Nephron (organoid): Measurements from ENCODE around the gene WBP1.

Source experiments
- H3K27ac Mint-ChIP-seq, 3 experiments: 2 replicates each; pipeline ENCODE4 v1.8.0; 2020; ENCODE audit warnings: mixed read lengths in 3 of 3, mild to moderate bottlenecking in 2 of 3, moderate library complexity in 1 of 3
- H3K27me3 Mint-ChIP-seq: 2 replicates; pipeline ENCODE4 v1.8.0; 2021; ENCODE audit warnings: low read depth, mild to moderate bottlenecking, moderate library complexity, mixed read lengths
- H3K36me3 Mint-ChIP-seq: 2 replicates; pipeline ENCODE4 v1.8.0; 2020; ENCODE audit warnings: low read depth, mixed read lengths
- H3K4me1 Mint-ChIP-seq: 2 replicates; pipeline ENCODE4 v1.8.0; 2020; ENCODE audit warnings: mixed read lengths
- H3K4me3 Mint-ChIP-seq, 3 experiments: 2 replicates each; pipeline ENCODE4 v1.8.0; 2020; ENCODE audit warnings: mild to moderate bottlenecking in 3 of 3, mixed read lengths in 3 of 3, moderate library complexity in 2 of 3
- H3K9me3 Mint-ChIP-seq: 2 replicates; pipeline ENCODE4 v1.8.0; 2020; ENCODE audit warnings: mixed read lengths
- TF ChIP-seq, protein P1 (sequence below), 3 experiments: fragments of 200-600 bp; sonication (generic); IDR thresholded peaks; one replicate each; pipeline ENCODE4 v1.5.0; 2021; ENCODE audit warnings: antibody characterized with exemption in 3 of 3; ENCODE audit not compliant: unreplicated experiment in 3 of 3

Gene WBP1

DNA sequence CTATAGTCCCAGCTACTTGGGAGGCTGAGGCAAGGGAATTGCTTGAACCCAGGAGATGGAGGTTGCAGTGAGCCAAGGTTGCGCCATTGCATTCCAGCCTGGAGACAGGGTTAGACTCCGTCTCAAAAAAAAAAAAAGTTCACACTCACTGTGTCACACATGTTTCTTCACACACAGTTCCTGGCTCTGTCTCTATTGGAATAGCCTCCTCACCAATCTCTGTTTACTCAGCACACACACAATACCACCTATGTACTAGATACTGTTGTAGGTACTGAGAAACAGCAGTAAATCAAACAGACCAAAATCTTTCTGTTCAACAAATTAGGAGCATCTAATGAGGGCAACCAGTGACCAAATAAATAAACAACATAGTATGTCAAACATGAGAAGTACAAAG, 27.9 kb downstream of the WBP1 start:
- no peaks in the 10 kb centered on the region for H3K27me3 Mint-ChIP-seq
- H3K4me3 Mint-ChIP-seq: no peak overlapping the region
- TF ChIP-seq, protein P1, sequence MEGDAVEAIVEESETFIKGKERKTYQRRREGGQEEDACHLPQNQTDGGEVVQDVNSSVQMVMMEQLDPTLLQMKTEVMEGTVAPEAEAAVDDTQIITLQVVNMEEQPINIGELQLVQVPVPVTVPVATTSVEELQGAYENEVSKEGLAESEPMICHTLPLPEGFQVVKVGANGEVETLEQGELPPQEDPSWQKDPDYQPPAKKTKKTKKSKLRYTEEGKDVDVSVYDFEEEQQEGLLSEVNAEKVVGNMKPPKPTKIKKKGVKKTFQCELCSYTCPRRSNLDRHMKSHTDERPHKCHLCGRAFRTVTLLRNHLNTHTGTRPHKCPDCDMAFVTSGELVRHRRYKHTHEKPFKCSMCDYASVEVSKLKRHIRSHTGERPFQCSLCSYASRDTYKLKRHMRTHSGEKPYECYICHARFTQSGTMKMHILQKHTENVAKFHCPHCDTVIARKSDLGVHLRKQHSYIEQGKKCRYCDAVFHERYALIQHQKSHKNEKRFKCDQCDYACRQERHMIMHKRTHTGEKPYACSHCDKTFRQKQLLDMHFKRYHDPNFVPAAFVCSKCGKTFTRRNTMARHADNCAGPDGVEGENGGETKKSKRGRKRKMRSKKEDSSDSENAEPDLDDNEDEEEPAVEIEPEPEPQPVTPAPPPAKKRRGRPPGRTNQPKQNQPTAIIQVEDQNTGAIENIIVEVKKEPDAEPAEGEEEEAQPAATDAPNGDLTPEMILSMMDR (IDR thresholded peaks at IDR 0.05; ENCODE audit: unreplicated experiment in 3 of 3): no peak
- H3K27ac Mint-ChIP-seq: no peak overlapping the region
- H3K4me1 Mint-ChIP-seq: peaks cover 11% of the 10 kb centered on the region
- H3K36me3 Mint-ChIP-seq: peaks cover 34% of the 10 kb centered on the region
- H3K9me3 Mint-ChIP-seq: no peaks in the 10 kb centered on the region

DNA sequence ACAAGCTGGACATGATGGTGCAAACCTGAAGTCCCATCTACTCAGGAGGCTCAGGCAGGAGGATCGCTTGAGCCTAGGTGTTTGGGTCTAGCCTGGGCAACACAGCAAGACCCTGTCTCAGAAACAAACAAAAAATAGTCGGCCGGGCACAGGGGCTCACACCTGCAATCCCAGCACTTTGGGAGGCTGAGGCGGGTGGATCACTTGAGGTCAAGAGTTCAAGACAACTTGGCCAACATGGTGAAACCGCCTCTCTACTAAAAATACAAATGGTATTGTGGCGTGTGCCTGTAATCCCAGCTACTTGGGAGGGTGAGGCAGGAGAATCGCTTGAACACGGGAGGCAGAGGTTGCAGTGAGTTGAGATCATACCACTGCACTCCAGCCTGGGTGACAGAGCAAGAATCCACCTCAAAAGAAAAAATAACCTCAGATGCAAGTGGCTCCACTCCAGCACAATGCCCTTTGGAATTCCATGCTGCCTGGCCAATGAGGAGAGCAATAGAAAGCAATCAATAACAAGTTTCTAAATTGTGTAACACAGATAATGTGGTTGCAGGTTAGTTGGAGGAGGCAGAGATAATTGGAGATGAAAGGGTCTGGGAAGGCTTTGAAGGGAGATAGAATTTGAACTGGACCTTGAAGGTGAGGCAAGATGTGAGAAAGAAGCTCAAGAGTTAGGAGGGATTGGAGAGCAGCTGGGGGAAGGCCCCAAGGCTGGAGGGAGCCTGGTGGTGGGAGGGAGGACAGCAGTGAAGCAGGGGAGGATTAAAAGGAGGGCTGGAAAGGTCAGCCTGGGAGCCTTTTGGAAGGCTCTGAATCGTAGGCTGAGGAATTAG, 30.6 kb downstream of the WBP1 start:
- TF ChIP-seq, protein P1 (IDR thresholded peaks at IDR 0.05; ENCODE audit: unreplicated experiment in 3 of 3): no peak
- no peaks in the 10 kb centered on the region for H3K9me3 Mint-ChIP-seq
- H3K36me3 Mint-ChIP-seq: peaks cover 51% of the 10 kb centered on the region
- no peak overlapping the region for H3K4me3 Mint-ChIP-seq
- H3K27ac Mint-ChIP-seq: peak overlapping the region in 1 of 3 experiments; percentile 1
- H3K27me3 Mint-ChIP-seq: no peaks in the 10 kb centered on the region
- H3K4me1 Mint-ChIP-seq: no peaks in the 10 kb centered on the region

DNA sequence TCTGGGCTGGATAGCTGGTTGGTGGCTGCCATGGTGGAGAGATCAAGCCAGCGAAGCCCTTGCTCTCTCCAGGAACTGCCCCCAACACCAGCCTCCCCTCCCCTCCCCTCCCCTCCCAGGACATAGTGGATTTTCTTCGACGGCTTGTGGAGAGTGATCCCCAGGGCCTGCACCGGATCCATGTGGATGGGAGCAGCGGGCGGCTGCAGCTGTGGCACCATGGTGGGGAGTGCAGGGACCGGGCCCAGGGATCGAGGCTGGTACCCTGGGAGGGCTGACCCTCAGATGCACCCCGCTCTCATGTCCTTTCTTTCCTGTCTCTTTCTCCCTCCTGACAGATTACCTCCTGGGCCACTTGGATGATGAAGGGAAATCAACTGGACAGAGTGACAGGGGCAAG, 31.7 kb downstream of the WBP1 start:
- Mint-ChIP-seq H3K27me3 (peaks cover 3% of the 10 kb centered on the region), H3K27ac (no peak overlapping the region), H3K9me3 (no peaks in the 10 kb centered on the region), H3K4me1 (no peaks in the 10 kb centered on the region), H3K4me3 (no peak overlapping the region), H3K36me3 (peaks cover 58% of the 10 kb centered on the region)
- TF ChIP-seq, protein P1 (IDR thresholded peaks at IDR 0.05; ENCODE audit: unreplicated experiment in 3 of 3): no peak

DNA sequence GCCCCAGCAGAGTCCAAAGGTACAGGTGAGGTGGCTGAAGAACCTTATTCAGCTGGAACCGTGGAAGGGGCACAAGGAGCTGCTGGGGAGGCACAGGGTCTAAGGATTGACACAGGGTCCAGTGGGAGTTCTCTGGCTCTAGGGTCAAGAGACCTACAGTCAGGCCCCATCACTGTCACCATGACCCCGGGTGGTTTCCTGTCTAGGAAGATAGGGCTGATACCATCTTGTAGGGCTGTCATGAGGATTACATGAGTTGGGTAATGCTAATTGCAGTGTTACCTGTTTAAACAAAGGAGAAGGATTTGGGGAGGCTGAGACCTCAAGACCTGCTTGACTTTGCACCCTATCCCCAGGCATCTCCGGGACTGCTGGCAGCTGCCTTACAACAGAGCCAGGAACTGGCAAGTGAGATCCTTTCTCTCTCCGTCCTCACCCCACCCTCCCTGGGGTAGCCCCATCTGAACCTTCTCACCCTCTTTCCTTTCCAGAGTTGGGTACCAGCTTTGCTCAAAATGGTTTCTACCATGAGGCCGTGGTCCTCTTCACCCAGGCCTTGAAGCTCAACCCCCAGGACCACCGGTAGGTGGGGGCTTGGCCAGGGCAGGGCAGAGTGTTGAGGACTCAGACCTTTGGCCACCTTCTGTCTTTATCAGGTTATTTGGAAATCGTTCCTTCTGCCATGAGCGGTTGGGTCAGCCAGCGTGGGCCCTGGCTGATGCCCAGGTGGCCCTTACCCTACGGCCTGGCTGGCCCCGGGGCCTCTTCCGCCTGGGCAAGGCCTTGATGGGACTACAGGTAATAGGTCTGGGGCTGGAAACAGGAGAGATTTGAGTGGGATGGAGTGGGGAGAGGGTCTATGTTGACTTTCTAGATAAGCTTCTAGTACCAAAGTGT, 33.7 kb downstream of the WBP1 start:
- Mint-ChIP-seq H3K4me3 (no peak overlapping the region), H3K27ac (no peak overlapping the region), H3K27me3 (peaks cover 23% of the 10 kb centered on the region), H3K4me1 (no peaks in the 10 kb centered on the region), H3K9me3 (no peaks in the 10 kb centered on the region), H3K36me3 (peaks cover 61% of the 10 kb centered on the region)
- TF ChIP-seq, protein P1 (IDR thresholded peaks at IDR 0.05; ENCODE audit: unreplicated experiment in 3 of 3): no peak

DNA sequence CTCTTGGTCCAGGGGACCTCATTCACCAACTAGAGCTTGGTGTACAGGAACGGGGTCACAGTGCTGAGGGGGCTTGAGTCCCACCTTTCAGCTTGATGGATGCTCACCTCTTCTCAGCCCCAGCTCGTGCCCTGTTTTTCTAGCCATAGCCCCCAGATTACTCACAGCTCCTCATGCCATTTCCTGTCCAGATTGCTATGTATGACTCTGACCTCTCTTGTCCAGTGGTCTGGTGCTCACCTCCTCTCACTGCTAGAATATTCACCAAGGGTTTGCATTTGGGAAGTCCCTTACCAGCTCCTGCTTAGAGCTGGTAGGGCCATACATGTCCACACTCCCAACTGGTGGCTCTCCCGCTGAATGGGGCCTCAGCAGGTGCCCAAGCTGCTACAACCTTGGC, 35.3 kb downstream of the WBP1 start:
- H3K9me3 Mint-ChIP-seq: no peaks in the 10 kb centered on the region
- H3K27ac Mint-ChIP-seq: no peak overlapping the region
- H3K36me3 Mint-ChIP-seq: peaks cover 60% of the 10 kb centered on the region
- H3K27me3 Mint-ChIP-seq: peaks cover 39% of the 10 kb centered on the region
- no peak overlapping the region for H3K4me3 Mint-ChIP-seq
- peaks cover 5% of the 10 kb centered on the region for H3K4me1 Mint-ChIP-seq
- TF ChIP-seq, protein P1 (IDR thresholded peaks at IDR 0.05; ENCODE audit: unreplicated experiment in 3 of 3): no peak
